ENCODE data around the gene ZCCHC10. TPM values are rescaled to one million over a fixed set of nuclear protein-coding genes. Genes with fewer than 3 reads are reported as not detected.
A peak's percentile ranks its signal among the peaks of the same experiment; 100 is the strongest.

The ZCCHC10 gene
- total and polyA plus RNA-seq, 2 of the 4 experiments (the other 2 are of a cell fraction), result 4.1 to 20.4 TPM

- Histone ChIP-seq H3K9ac (ENCODE audit: low read depth, low read length) (no peak overlapping the region), H3K4me3 (ENCODE audit: insufficient read depth, low read depth, low read length) (no peak overlapping the region), H2BK120ac (ENCODE audit: low read depth, low read length) (no peak overlapping the region), H3K4me1 (ENCODE audit: control insufficient read depth, insufficient read depth, low read length) (peaks cover 15% of the 10 kb centered on the region), H3K18ac (ENCODE audit: low read depth, low read length) (no peak overlapping the region; the same call in 1 of the 2 replicates), H2AFZ (replicated peaks; ENCODE audit: low read length, poor library complexity) (no peak overlapping the region), H3K27me3 (ENCODE audit: control insufficient read depth, insufficient read depth, low read length) (no peaks in the 10 kb centered on the region), H3K79me1 (ENCODE audit: low read depth in 1 of 2, low read length in 2 of 2) (peaks cover 8 to 68% of the 10 kb centered on the region in 2 experiments; a peak in 3 of 4 replicates), H2AK9ac (replicated peaks; ENCODE audit: low read depth, low read length, poor library complexity) (no peak overlapping the region), H2BK5ac (ENCODE audit: low read depth, low read length, poor library complexity, severe bottlenecking) (peak overlapping the region; percentile 72), H3K9me1 (ENCODE audit: insufficient read depth, low read length) (peaks cover 28% of the 10 kb centered on the region), H4K91ac (ENCODE audit: insufficient read depth, low read depth, low read length) (no peak overlapping the region), H2AK5ac (ENCODE audit: low read depth, low read length) (no peak overlapping the region), H4K20me1 (ENCODE audit: insufficient read depth, low read length) (peaks cover 98% of the 10 kb centered on the region), H2BK20ac (ENCODE audit: low read depth, low read length) (no peak overlapping the region), H3K4ac (ENCODE audit: low read depth, low read length) (no peak overlapping the region), H3K23ac (ENCODE audit: low read depth, low read length) (no peak overlapping the region), H4K8ac (ENCODE audit: low read depth in 2 of 2, low read length in 2 of 2) (no peak overlapping the region), H3K36me3 (ENCODE audit: control insufficient read depth, insufficient read depth, low read length) (peaks cover 3% of the 10 kb centered on the region), H4K5ac (ENCODE audit: low read depth, low read length) (no peak overlapping the region), H3K14ac (replicated peaks; ENCODE audit: low read depth, low read length) (no peak overlapping the region), H3K56ac (ENCODE audit: extremely low read depth, insufficient read depth, low read length) (no peak overlapping the region), H3K9me3 (ENCODE audit: control insufficient read depth, insufficient read depth, low read length) (no peaks in the 10 kb centered on the region), H2BK15ac (ENCODE audit: low read depth, low read length) (no peak overlapping the region), H3K4me2 (ENCODE audit: low read depth, low read length) (peak overlapping the region; percentile 20; the same call in 1 of the 2 replicates), H3K27ac (ENCODE audit: insufficient read depth, low read length) (peak overlapping the region; percentile 34; the same call in 1 of the 2 replicates)
- BruUV-seq (replicated peaks), result no TSS peak
- in situ Hi-C loops (cut with MboI; ENCODE audit: low sequenced_read_pairs) (no loop called here), dilution Hi-C loops (cut with HindIII; ENCODE audit: low sequenced_read_pairs, unreplicated experiment) (no loop called here), intact Hi-C loops (cut with micrococcal nuclease) (no loop called here)
- peak; percentile 67 for DNase-seq
- ChIA-PET POLR2A (ENCODE audit: unreplicated experiment) (no interaction called here), CTCF (interaction anchor here (1.0 kb wide), 1 partner anchor 8 kb away, joined by 5 read pairs; no protein-coding TSS in a partner anchor)
- no CpG with 5 or more reads among the region's 2 CpGs for WGBS, 2 experiments (ENCODE audit: extremely low coverage in 2 of 2, insufficient read length in 1 of 2)
- peak; percentile 40 for ATAC-seq (ENCODE audit: low read depth)
- TF ChIP-seq NFE2L2 (IDR thresholded peaks at IDR 0.05; ENCODE audit: low read depth, low read length) (no peak), MAFK (IDR thresholded peaks at IDR 0.05; ENCODE audit: low read depth, low read length) (no peak), RCOR1 (IDR thresholded peaks at IDR 0.05; ENCODE audit: insufficient replicate concordance, low read length) (no peak), MXI1 (IDR thresholded peaks at IDR 0.05; ENCODE audit: borderline replicate concordance, low read depth, low read length) (no peak), MAZ (IDR thresholded peaks at IDR 0.05; ENCODE audit: borderline replicate concordance, low read depth, low read length) (no peak), POLR2A (IDR thresholded peaks at IDR 0.05; ENCODE audit: low read depth, low read length) (no peak), CHD1 (IDR thresholded peaks at IDR 0.05; ENCODE audit: low read depth, low read length) (no peak), USF2 (IDR thresholded peaks at IDR 0.05; ENCODE audit: low read depth, low read length) (no peak), ELK1 (IDR thresholded peaks at IDR 0.05; ENCODE audit: borderline replicate concordance, low read depth, low read length) (no peak), CTCF (conservative IDR thresholded peaks at IDR 0.05; ENCODE audit: low read depth, low read length) (no peak), RFX5 (IDR thresholded peaks at IDR 0.05; ENCODE audit: low read depth, low read length) (no peak), BHLHE40 (IDR thresholded peaks at IDR 0.05; ENCODE audit: low read depth, low read length) (no peak), FOS (IDR thresholded peaks at IDR 0.05; ENCODE audit: low read depth, low read length) (no peak), CEBPB (IDR thresholded peaks at IDR 0.05; ENCODE audit: low read depth, low read length) (no peak), RAD21 (IDR thresholded peaks at IDR 0.05; ENCODE audit: low read length) (no peak), SMC3 (IDR thresholded peaks at IDR 0.05; ENCODE audit: low read depth, low read length) (no peak)
Observed at GRCh38 chr5:132947671-132948070, 78.7 kb downstream of the ZCCHC10 start.
